Liver (tissue), 3 donors: Measurements from ENCODE around the gene PDZD2.

Experiments used
- EGR1 ChIP-seq, 2 donors: IDR thresholded peaks; 2 replicates each; pipeline ENCODE4 v1.6.1; 2016 to 2018; ENCODE audit warnings: antibody characterized with exemption in 2 of 2, low read depth in 2 of 2
- JUND ChIP-seq, 2 donors: IDR thresholded peaks; 2 replicates each; pipeline ENCODE4 v1.6.1; 2016; ENCODE audit warnings: antibody characterized with exemption in 2 of 2
- RAD21 ChIP-seq, 2 donors: IDR thresholded peaks; 2 replicates each; pipeline ENCODE4 v1.6.1; 2016; ENCODE audit warnings: antibody characterized with exemption in 2 of 2, mild to moderate bottlenecking in 2 of 2
- SP1 ChIP-seq: IDR thresholded peaks from 2 replicates; pipeline ENCODE4 v1.6.1; 2018; ENCODE audit warnings: antibody characterized with exemption, mild to moderate bottlenecking
- TAF1 ChIP-seq: conservative IDR thresholded peaks from 2 replicates; pipeline ENCODE4 v1.6.1; 2016; ENCODE audit warnings: antibody characterized with exemption, mild to moderate bottlenecking
- YY1 ChIP-seq: IDR thresholded peaks from 2 replicates; pipeline ENCODE4 v1.6.1; 2016; ENCODE audit warnings: antibody characterized with exemption, mild to moderate bottlenecking
- TF ChIP-seq, protein P1 (sequence below): fragments of 150-350 bp; IDR thresholded peaks from 2 replicates; pipeline ENCODE4 v1.5.1; 2017; ENCODE audit warnings: improper control_type of control experiment, low read depth, low read length; ENCODE audit not compliant: missing input control
- TF ChIP-seq, protein P2 (sequence below): IDR thresholded peaks from 2 replicates; pipeline ENCODE4 v1.6.1; 2016; ENCODE audit warnings: antibody characterized with exemption
- TF ChIP-seq, protein P3 (sequence below): IDR thresholded peaks from 2 replicates; pipeline ENCODE4 v1.6.1; 2016; ENCODE audit warnings: antibody characterized with exemption, mild to moderate bottlenecking
- TF ChIP-seq, protein P4 (sequence below): IDR thresholded peaks from 2 replicates; pipeline ENCODE4 v1.6.1; 2016; ENCODE audit warnings: antibody characterized with exemption
- donor health status: healthy.
- donor health status: healthy.

DNA sequence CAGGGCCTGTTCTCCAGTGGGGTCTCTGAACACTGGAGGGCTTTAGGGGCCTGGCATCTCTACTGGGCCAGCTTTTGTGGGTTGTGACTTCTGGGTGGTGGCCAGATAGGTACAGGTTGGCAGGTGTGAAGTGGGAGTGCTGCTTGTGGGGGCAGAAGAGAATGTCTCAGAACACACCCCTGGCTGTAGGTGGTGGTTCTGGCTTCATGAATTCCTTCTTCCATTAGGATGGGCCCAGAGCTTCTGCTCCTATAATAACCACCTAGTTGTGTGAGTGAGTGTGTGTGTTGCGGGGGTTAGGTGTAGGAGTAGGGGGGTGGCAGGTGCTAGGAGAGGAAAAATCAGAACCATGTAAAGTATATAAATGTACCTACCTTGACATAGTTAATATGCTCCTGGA, 1.6 kb downstream of the PDZD2 start:
- TF ChIP-seq, protein P1, sequence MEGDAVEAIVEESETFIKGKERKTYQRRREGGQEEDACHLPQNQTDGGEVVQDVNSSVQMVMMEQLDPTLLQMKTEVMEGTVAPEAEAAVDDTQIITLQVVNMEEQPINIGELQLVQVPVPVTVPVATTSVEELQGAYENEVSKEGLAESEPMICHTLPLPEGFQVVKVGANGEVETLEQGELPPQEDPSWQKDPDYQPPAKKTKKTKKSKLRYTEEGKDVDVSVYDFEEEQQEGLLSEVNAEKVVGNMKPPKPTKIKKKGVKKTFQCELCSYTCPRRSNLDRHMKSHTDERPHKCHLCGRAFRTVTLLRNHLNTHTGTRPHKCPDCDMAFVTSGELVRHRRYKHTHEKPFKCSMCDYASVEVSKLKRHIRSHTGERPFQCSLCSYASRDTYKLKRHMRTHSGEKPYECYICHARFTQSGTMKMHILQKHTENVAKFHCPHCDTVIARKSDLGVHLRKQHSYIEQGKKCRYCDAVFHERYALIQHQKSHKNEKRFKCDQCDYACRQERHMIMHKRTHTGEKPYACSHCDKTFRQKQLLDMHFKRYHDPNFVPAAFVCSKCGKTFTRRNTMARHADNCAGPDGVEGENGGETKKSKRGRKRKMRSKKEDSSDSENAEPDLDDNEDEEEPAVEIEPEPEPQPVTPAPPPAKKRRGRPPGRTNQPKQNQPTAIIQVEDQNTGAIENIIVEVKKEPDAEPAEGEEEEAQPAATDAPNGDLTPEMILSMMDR = no peak
- TF ChIP-seq, protein P2, sequence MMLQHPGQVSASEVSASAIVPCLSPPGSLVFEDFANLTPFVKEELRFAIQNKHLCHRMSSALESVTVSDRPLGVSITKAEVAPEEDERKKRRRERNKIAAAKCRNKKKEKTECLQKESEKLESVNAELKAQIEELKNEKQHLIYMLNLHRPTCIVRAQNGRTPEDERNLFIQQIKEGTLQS = no peak
- TF ChIP-seq RAD21 (IDR thresholded peaks at IDR 0.05) = no peak
- no peak for TF ChIP-seq YY1
- no peak for TF ChIP-seq JUND (IDR thresholded peaks at IDR 0.05)
- TF ChIP-seq TAF1 = no peak
- TF ChIP-seq EGR1 (IDR thresholded peaks at IDR 0.05; ENCODE audit: low read depth in 2 of 2) = no peak
- TF ChIP-seq, protein P3, sequence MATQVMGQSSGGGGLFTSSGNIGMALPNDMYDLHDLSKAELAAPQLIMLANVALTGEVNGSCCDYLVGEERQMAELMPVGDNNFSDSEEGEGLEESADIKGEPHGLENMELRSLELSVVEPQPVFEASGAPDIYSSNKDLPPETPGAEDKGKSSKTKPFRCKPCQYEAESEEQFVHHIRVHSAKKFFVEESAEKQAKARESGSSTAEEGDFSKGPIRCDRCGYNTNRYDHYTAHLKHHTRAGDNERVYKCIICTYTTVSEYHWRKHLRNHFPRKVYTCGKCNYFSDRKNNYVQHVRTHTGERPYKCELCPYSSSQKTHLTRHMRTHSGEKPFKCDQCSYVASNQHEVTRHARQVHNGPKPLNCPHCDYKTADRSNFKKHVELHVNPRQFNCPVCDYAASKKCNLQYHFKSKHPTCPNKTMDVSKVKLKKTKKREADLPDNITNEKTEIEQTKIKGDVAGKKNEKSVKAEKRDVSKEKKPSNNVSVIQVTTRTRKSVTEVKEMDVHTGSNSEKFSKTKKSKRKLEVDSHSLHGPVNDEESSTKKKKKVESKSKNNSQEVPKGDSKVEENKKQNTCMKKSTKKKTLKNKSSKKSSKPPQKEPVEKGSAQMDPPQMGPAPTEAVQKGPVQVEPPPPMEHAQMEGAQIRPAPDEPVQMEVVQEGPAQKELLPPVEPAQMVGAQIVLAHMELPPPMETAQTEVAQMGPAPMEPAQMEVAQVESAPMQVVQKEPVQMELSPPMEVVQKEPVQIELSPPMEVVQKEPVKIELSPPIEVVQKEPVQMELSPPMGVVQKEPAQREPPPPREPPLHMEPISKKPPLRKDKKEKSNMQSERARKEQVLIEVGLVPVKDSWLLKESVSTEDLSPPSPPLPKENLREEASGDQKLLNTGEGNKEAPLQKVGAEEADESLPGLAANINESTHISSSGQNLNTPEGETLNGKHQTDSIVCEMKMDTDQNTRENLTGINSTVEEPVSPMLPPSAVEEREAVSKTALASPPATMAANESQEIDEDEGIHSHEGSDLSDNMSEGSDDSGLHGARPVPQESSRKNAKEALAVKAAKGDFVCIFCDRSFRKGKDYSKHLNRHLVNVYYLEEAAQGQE = no peak
- TF ChIP-seq, protein P4, sequence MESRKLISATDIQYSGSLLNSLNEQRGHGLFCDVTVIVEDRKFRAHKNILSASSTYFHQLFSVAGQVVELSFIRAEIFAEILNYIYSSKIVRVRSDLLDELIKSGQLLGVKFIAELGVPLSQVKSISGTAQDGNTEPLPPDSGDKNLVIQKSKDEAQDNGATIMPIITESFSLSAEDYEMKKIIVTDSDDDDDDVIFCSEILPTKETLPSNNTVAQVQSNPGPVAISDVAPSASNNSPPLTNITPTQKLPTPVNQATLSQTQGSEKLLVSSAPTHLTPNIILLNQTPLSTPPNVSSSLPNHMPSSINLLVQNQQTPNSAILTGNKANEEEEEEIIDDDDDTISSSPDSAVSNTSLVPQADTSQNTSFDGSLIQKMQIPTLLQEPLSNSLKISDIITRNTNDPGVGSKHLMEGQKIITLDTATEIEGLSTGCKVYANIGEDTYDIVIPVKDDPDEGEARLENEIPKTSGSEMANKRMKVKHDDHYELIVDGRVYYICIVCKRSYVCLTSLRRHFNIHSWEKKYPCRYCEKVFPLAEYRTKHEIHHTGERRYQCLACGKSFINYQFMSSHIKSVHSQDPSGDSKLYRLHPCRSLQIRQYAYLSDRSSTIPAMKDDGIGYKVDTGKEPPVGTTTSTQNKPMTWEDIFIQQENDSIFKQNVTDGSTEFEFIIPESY = no peak
- no peak for TF ChIP-seq SP1
